Peyer's patch (tissue), 4 donors: ENCODE data around the gene PDIK1L.

ENCODE experiments used
- POLR2A ChIP-seq, 2 donors: fragments of 450-650 bp; IDR thresholded peaks; one replicate each; pipeline ENCODE4 v1.5.1; 2017; ENCODE audit warnings: antibody characterized with exemption in 2 of 2, mild to moderate bottlenecking in 2 of 2, moderate library complexity in 2 of 2
- TF ChIP-seq, protein P1 (sequence below), 6 experiments: fragments of 450-650 bp in 4 of 6; fragments of 200-600 bp in 2 of 6; sonication (generic) in 1 of 6; IDR thresholded peaks; one replicate each; pipeline ENCODE4 v1.5.1; 2017 to 2019; ENCODE audit warnings: antibody characterized with exemption in 6 of 6, mild to moderate bottlenecking in 3 of 6, moderate library complexity in 1 of 6

DNA sequence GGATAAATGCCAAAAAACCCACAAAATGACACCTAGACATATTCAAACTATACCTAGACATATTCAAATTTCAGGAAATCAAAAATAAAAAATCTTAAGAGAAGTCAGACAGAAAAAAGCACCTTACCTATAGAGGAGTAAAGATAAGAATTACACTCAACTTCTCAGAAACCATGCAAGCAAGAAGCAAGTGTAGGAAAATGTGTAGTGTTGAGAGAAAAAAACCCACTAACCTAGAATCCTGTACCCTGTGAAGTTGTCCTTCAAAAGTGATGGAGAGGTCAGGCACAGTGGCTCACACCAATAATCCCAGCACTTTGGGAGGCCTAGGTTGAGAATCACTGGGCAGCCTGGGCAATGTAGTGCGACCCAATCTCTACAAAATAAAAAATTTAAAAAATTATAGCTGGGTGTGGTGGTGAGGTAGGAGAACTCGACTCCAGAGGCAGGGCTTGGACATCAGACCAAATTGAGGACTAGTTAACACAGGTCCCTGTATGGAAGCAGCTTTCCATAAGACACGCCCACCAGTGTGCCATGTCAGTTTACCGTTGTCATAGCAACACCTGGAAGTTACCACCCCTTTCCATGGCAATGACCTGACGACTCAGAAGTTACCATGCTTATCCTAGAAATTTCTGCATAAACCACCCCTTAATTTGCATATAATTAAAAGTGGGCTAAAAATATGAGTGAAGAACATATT is 20.7 kb downstream of the PDIK1L start:
- TF ChIP-seq, protein P1, sequence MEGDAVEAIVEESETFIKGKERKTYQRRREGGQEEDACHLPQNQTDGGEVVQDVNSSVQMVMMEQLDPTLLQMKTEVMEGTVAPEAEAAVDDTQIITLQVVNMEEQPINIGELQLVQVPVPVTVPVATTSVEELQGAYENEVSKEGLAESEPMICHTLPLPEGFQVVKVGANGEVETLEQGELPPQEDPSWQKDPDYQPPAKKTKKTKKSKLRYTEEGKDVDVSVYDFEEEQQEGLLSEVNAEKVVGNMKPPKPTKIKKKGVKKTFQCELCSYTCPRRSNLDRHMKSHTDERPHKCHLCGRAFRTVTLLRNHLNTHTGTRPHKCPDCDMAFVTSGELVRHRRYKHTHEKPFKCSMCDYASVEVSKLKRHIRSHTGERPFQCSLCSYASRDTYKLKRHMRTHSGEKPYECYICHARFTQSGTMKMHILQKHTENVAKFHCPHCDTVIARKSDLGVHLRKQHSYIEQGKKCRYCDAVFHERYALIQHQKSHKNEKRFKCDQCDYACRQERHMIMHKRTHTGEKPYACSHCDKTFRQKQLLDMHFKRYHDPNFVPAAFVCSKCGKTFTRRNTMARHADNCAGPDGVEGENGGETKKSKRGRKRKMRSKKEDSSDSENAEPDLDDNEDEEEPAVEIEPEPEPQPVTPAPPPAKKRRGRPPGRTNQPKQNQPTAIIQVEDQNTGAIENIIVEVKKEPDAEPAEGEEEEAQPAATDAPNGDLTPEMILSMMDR (IDR thresholded peaks at IDR 0.05): no peak
- TF ChIP-seq POLR2A (IDR thresholded peaks at IDR 0.05): no peak
